CD4-positive, alpha-beta memory T cell (primary cell): ENCODE results near the gene MIR17HG. TPM values are rescaled to one million over a fixed set of nuclear protein-coding genes. Genes with fewer than 3 reads are reported as not detected.

Experiments used
- CTCF ChIA-PET: fragments of 350-600 bp; sonication (Branson Sonifier 250); formaldehyde crosslinking; loops from one replicate; lab custom pipeline; 2021; ENCODE audit warnings: inconsistent platforms; ENCODE audit not compliant: partially characterized antibody; lab: Charles Lee
- POLR2A ChIA-PET: fragments of 350-600 bp; sonication (Branson Sonifier 250); formaldehyde crosslinking; loops from one replicate; lab custom pipeline; 2021; ENCODE audit not compliant: partially characterized antibody; lab: Charles Lee
- DNase-seq, 5 donors: peaks; one replicate each; pipeline versions ENCODE4 v3.0.0 to v3.0.0-alpha.2; 2020 to 2022; ENCODE audit warnings: mixed read lengths in 1 of 5
- H3K27ac ChIP-seq: one replicate; pipeline ENCODE4 v1.7.0; 2013; ENCODE audit warnings: low read depth, low read length
- H3K27me3 ChIP-seq: 2 replicates; pipeline ENCODE4 v1.7.0; 2013; ENCODE audit warnings: mild to moderate bottlenecking, low read length, moderate library complexity; ENCODE audit not compliant: insufficient read depth
- H3K36me3 ChIP-seq: 2 replicates; pipeline ENCODE4 v1.7.0; 2013; ENCODE audit warnings: mild to moderate bottlenecking, low read length, moderate library complexity; ENCODE audit not compliant: insufficient read depth
- H3K4me1 ChIP-seq: 2 replicates; pipeline ENCODE4 v1.7.0; 2013; ENCODE audit warnings: mild to moderate bottlenecking, low read length, moderate library complexity; ENCODE audit not compliant: insufficient read depth
- H3K4me3 ChIP-seq, 2 donors: one replicate each; pipeline ENCODE4 v1.7.0; 2013; ENCODE audit warnings: low read length in 2 of 2, mild to moderate bottlenecking in 1 of 2
- H3K9me3 ChIP-seq, 2 donors: one replicate each; pipeline ENCODE4 v1.7.0; 2013; ENCODE audit warnings: low read length in 2 of 2, control low read depth in 1 of 2; ENCODE audit not compliant: control insufficient read depth in 1 of 2
- H3K27ac Mint-ChIP-seq, 7 donors: one replicate each; pipeline ENCODE4 v1.8.0; 2020 to 2021; ENCODE audit warnings: mixed read lengths in 7 of 7, mild to moderate bottlenecking in 6 of 7, inconsistent platforms in 3 of 7, moderate library complexity in 3 of 7
- H3K27me3 Mint-ChIP-seq, 2 donors: one replicate each; pipeline ENCODE4 v1.8.0; 2020 to 2021; ENCODE audit warnings: mixed read lengths in 2 of 2
- H3K36me3 Mint-ChIP-seq, 2 donors: one replicate each; pipeline ENCODE4 v1.8.0; 2020 to 2021; ENCODE audit warnings: mixed read lengths in 2 of 2, inconsistent platforms in 1 of 2, mild to moderate bottlenecking in 1 of 2
- H3K4me1 Mint-ChIP-seq, 4 donors: one replicate each; pipeline ENCODE4 v1.8.0; 2020 to 2021; ENCODE audit warnings: mixed read lengths in 4 of 4, mild to moderate bottlenecking in 1 of 4
- H3K4me3 Mint-ChIP-seq, 8 donors: one replicate each; pipeline ENCODE4 v1.8.0; 2020 to 2021; ENCODE audit warnings: mixed read lengths in 8 of 8, mild to moderate bottlenecking in 7 of 8, moderate library complexity in 6 of 8, inconsistent platforms in 3 of 8
- H3K9me3 Mint-ChIP-seq, 8 donors: one replicate each; pipeline ENCODE4 v1.8.0; 2020 to 2021; ENCODE audit warnings: mixed read lengths in 8 of 8, mild to moderate bottlenecking in 5 of 8, inconsistent platforms in 3 of 8, moderate library complexity in 1 of 8
- intact Hi-C: fragments of 100-400 bp; cut with micrococcal nuclease; formaldehyde crosslinking; loops from one replicate; pipeline ENCODE4 v1.15.1; 2023
- polyA plus RNA-seq, 2 donors: library from polyadenylated mRNA; unstranded; fragments of 300-500 nt; fragmentation: Illumina TruSeq; gene quantifications; one replicate each; pipeline ENCODE4 v1.2.3, GENCODE V29; 2021
- total RNA-seq, 2 experiments: library from RNA; stranded (reverse); gene quantifications; one replicate each; pipeline ENCODE4 v1.2.3, GENCODE V29; 2021

Gene MIR17HG
- total and polyA plus RNA-seq, 4 experiments from 2014 or later: 0.18 to 13.2 (median 6.7) TPM

DNA sequence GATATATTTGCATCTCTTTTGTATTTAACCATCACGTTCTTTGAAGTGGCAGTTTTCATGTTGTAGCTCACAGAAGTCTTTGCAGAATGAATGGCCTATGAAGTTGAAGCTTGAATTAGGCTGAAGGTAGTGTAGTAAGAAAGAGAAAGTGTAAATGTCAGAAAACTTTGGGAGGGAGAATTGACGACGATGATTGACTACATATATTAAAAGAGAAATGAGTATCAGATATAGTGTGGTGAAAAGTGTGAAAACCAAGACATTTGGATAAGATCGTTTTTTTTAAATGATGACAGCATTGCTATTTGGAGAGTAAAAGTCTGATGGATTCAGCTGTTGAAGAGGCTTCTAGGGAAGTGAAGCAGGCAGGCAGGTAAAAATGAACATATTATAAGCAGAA, 36.3 kb downstream of the MIR17HG start:
- Mint-ChIP-seq H3K4me1 (peaks cover 3 to 5% (median 4%) of the 10 kb centered on the region in 4 donors), H3K27ac (no peak overlapping the region), H3K9me3 (peaks cover 0 to 2% (median 0%) of the 10 kb centered on the region in 8 donors), H3K4me3 (no peak overlapping the region), H3K36me3 (no peaks in the 10 kb centered on the region), H3K27me3 (peaks cover 9 to 20% of the 10 kb centered on the region in 2 donors)
- Histone ChIP-seq H3K27ac (no peak overlapping the region), H3K27me3 (peaks cover 5% of the 10 kb centered on the region), H3K36me3 (no peaks in the 10 kb centered on the region), H3K4me1 (no peaks in the 10 kb centered on the region), H3K4me3 (no peak overlapping the region), H3K9me3 (no peaks in the 10 kb centered on the region)
- no peak for DNase-seq
- ChIA-PET CTCF (no interaction called here), POLR2A (no interaction called here)
- intact Hi-C loops: no loop called here

DNA sequence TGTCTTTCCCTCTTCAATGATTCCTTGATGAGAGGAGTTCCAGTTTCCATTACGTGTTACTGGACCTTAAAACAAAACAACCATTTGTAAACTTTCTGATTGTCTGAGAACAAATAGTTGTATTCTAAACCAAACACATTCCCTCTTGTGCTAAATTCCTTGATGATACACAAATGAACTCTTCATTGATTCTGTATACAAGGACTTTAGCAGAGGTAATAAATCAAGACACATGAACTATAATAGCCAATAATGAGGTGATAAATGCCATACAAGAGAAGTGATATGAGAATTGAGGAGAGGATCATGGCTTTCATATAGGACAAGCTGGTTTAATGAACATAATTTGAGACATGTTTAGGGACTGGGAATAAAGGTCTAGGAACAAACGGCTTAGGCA, 37.4 kb downstream of the MIR17HG start:
- POLR2A ChIA-PET: no interaction called here
- intact Hi-C loops: no loop called here

DNA sequence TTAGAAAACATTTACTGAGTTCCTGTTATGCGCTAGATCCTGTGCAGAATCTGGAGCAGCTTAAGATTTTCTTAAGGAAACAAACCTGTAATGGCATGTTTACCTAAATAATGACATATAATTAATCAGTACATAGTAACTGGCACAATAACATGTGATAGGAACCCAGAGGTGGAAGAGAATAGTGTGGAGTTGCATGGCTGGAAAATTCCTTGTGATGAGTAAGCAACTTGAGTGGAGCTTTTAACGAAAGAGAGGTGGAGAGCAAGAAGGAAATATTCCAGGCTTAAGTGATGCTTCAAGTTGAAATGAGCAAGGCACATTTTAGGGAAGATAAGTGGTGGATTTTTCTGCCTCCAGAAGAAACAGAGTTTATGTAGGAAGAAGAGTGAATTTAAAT, 41.7 kb downstream of the MIR17HG start:
- no peaks in the 10 kb centered on the region for H3K9me3 ChIP-seq
- CTCF ChIA-PET: no interaction called here
- H3K4me1 Mint-ChIP-seq: no peaks in the 10 kb centered on the region

More for the DNA sequence above, 37.4 kb downstream of the MIR17HG start:
- peaks cover 15 to 28% of the 10 kb centered on the region in 2 donors for H3K27me3 Mint-ChIP-seq
- H3K27me3 ChIP-seq: peaks cover 5% of the 10 kb centered on the region
- H3K27ac Mint-ChIP-seq: no peak overlapping the region
- H3K9me3 ChIP-seq: no peaks in the 10 kb centered on the region
- no peak overlapping the region for H3K4me3 Mint-ChIP-seq
- peaks cover 0 to 2% (median 0%) of the 10 kb centered on the region in 8 donors for H3K9me3 Mint-ChIP-seq
- DNase-seq: no peak
- H3K36me3 ChIP-seq: no peaks in the 10 kb centered on the region
- H3K36me3 Mint-ChIP-seq: no peaks in the 10 kb centered on the region
- peaks cover 3 to 5% (median 4%) of the 10 kb centered on the region in 4 donors for H3K4me1 Mint-ChIP-seq
- H3K27ac ChIP-seq: no peak overlapping the region
- no peaks in the 10 kb centered on the region for H3K4me1 ChIP-seq
- CTCF ChIA-PET: no interaction called here
- no peak overlapping the region for H3K4me3 ChIP-seq

DNA sequence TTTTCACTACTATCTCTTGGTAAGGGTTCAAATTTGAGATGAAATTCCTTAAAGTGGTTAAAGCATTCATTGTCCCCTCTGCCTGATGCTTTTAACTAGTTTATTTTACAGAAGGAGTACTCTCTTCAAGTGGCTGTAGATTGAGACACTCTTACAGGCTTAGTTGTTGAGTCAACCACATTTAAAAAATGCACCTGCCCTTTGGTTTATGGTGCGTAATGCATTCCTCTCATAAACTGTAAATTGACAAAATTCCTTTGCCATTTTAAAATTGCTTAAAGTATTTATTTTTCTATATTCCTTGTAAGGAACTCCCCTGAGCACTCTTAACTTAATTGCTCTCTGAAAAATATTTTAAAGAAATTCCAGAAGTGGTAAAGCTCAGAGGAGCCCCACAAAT, 50.1 kb downstream of the MIR17HG start:
- intact Hi-C loops: no loop called here
- H3K9me3 Mint-ChIP-seq: no peaks in the 10 kb centered on the region

More for the DNA sequence above, 41.7 kb downstream of the MIR17HG start:
- peaks cover 32 to 34% of the 10 kb centered on the region in 2 donors for H3K27me3 Mint-ChIP-seq
- Histone ChIP-seq H3K36me3 (no peaks in the 10 kb centered on the region), H3K4me1 (no peaks in the 10 kb centered on the region), H3K27ac (no peak overlapping the region), H3K4me3 (no peak overlapping the region), H3K27me3 (peaks cover 5% of the 10 kb centered on the region)
- intact Hi-C loops: no loop called here
- no peaks in the 10 kb centered on the region for H3K36me3 Mint-ChIP-seq
- H3K4me3 Mint-ChIP-seq: no peak overlapping the region
- no peak for DNase-seq
- peaks cover 0 to 2% (median 0%) of the 10 kb centered on the region in 8 donors for H3K9me3 Mint-ChIP-seq
- H3K27ac Mint-ChIP-seq: no peak overlapping the region
- POLR2A ChIA-PET: no interaction called here

DNA sequence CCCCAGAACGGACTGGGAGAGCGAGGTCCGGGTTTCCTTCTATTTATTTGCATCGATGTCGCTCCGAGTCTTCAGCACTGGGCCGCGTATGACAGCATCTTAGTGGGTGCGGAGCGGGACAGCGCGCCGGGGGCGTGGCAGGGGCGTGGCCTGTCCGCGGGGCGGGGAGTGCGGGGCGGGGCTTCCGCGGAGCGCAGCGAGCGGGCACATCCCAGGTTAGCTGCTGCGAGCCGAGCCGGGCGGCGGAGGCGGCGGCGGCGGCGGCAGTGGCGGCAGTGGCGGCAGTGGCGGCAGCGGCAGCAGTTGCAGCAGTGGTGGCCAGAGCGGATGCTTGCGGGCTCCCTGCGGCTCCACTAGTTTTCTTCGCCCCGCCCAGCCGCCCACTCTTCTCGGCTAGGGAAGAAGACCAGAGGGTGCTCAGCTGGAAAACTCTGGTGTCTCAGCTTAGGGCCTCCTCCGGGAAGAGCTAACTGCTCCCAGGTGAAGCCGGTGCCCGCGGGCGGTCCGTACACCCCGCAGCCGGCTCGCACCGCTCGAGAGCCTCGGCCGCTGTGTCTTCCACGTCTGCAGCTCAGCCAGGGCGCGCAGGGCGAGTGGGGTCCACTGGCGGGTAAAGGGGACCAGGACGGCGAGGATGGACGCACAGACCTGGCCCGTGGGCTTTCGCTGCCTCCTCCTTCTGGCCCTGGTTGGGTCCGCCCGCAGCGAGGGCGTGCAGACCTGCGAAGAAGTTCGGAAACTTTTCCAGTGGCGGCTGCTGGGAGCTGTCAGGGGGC, 51.1 kb downstream of the MIR17HG start, which contains the start of gene GPC5:
GPC5 (plus strand) TSS at position 209 of the 776 bp plus-strand sequence.
- H3K9me3 ChIP-seq: no peaks in the 10 kb centered on the region
- DNase-seq: peak; percentile 74 to 81 (median 79)
- Mint-ChIP-seq H3K4me1 (peaks cover 7 to 17% (median 14%) of the 10 kb centered on the region in 4 donors), H3K27me3 (peaks cover 23 to 25% of the 10 kb centered on the region in 2 donors), H3K9me3 (no peaks in the 10 kb centered on the region), H3K4me3 (peak within 1 kb of the TSS; percentile 71 to 90 (median 80)), H3K36me3 (no peaks in the 10 kb centered on the region), H3K27ac (peak within 1 kb of the TSS in 2 of 7 donors; percentile 5 to 42)
- peaks cover 12% of the 10 kb centered on the region for H3K27me3 ChIP-seq
- peaks cover 17% of the 10 kb centered on the region for H3K4me1 ChIP-seq
- ChIA-PET POLR2A (interaction anchor here (0.8 kb wide), 1 partner anchor 52 kb away, joined by 3 read pairs; the partner anchor contains the start of gene MIR17HG), CTCF (interaction anchor here (1.0 to 1.1 kb wide), 3 partner anchors 13 to 49 kb away, joined by 3 to 4 read pairs (median 4); no protein-coding TSS in a partner anchor)
- peak within 1 kb of the TSS in 1 of 2 donors; percentile 46 for H3K4me3 ChIP-seq
- no peak within 1 kb of the TSS for H3K27ac ChIP-seq
- intact Hi-C loops: loop anchor here (1.0 to 2.0 kb wide), 2 partner anchors 49 to 86 kb away; no protein-coding TSS in a partner anchor
- no peaks in the 10 kb centered on the region for H3K36me3 ChIP-seq

More for the DNA sequence above, 50.1 kb downstream of the MIR17HG start:
- CTCF ChIA-PET: no interaction called here
- Mint-ChIP-seq H3K27me3 (peaks cover 18 to 25% of the 10 kb centered on the region in 2 donors), H3K4me3 (no peak overlapping the region), H3K36me3 (no peaks in the 10 kb centered on the region), H3K27ac (no peak overlapping the region), H3K4me1 (peaks cover 7 to 17% (median 14%) of the 10 kb centered on the region in 4 donors)
- H3K4me1 ChIP-seq: peaks cover 17% of the 10 kb centered on the region
- no peak for DNase-seq
- no peak overlapping the region for H3K27ac ChIP-seq
- no peak overlapping the region for H3K4me3 ChIP-seq
- no peaks in the 10 kb centered on the region for H3K9me3 ChIP-seq
- peaks cover 12% of the 10 kb centered on the region for H3K27me3 ChIP-seq
- no peaks in the 10 kb centered on the region for H3K36me3 ChIP-seq
- POLR2A ChIA-PET: no interaction called here

DNA sequence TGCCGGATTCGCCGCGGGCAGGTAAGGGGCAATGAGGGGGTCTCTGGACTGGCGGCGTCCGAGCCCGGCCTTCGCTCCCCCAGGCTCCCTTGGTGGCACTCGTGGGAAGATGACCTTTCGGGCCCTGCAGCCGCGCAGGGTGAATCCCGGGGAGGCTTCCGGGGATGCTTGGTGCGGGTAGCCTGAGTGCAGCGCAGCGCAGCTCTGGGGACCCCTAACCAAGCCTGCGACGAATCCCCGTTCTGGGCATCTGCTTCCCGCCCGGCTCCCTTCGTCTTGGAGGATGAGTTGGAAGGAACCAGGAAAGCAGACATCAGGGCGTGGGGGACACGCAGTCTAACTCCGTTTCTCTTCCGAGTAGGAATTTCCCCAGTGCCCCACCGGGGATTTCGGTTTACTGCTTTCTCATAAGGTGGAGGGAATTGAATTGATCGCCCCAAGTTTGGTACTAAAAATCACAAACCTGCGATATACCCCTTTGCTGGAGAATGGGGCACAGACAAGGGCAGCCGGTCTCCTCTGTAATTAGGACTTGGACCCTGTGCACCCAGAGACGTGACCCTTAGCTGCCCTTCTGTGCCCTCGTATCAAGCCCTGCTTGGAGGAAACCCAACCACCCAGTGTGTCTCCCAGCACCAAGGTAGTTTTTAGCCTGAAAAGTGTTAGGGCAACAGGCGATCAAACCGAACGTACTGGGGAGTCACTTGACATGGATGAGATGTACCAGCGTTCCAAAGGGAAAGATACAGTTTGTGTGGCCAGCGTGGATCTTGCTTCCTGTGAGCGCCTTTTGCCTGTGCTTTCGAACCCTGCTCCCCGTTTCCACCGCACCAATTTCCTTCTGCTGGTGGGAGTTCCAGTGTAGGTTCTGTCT, 51.9 kb downstream of the MIR17HG start:
- Mint-ChIP-seq H3K36me3 (no peaks in the 10 kb centered on the region), H3K4me3 (peak overlapping the region; percentile 66 to 89 (median 74)), H3K27me3 (peaks cover 17 to 20% of the 10 kb centered on the region in 2 donors), H3K9me3 (no peaks in the 10 kb centered on the region), H3K27ac (peak overlapping the region in 1 of 7 donors; percentile 4), H3K4me1 (peaks cover 7 to 17% (median 14%) of the 10 kb centered on the region in 4 donors)
- Histone ChIP-seq H3K4me3 (peak overlapping the region in 1 of 2 donors; percentile 46), H3K27ac (no peak overlapping the region), H3K4me1 (peaks cover 17% of the 10 kb centered on the region), H3K27me3 (peaks cover 12% of the 10 kb centered on the region), H3K36me3 (no peaks in the 10 kb centered on the region), H3K9me3 (no peaks in the 10 kb centered on the region)
- peak in 2 of 5 donors; percentile 2 to 17 for DNase-seq
- ChIA-PET POLR2A (no interaction called here), CTCF (interaction anchor here (1.0 to 1.1 kb wide), 3 partner anchors 12 to 50 kb away, joined by 3 to 4 read pairs (median 4); no protein-coding TSS in a partner anchor)
- intact Hi-C loops: loop anchor here (2.0 kb wide), 1 partner anchor 87 kb away; no protein-coding TSS in a partner anchor
